HepG2 (cell line): ENCODE measurements around the gene SLC16A13. TPM values are rescaled to one million over a fixed set of nuclear protein-coding genes. Genes with fewer than 3 reads are reported as not detected.

Experiments
- BRF2 ChIP-seq: sonication (generic); formaldehyde crosslinking; IDR thresholded peaks from 2 replicates; pipeline ENCODE4 v1.8.1; 2022; ENCODE audit warnings: mild to moderate bottlenecking, missing genetic modification reagents
- ERF ChIP-seq: IDR thresholded peaks from 2 replicates; pipeline ENCODE4 v1.6.1; 2018; ENCODE audit warnings: missing biosample characterization, missing genetic modification reagents
- ESRRA ChIP-seq: sonication (generic); formaldehyde crosslinking; IDR thresholded peaks from 2 replicates; pipeline ENCODE4 v1.5.1; 2020; ENCODE audit warnings: mild to moderate bottlenecking, low read depth, missing genetic modification reagents
- GABPB1 ChIP-seq: IDR thresholded peaks from 2 replicates; pipeline ENCODE4 v1.6.1; 2016; ENCODE audit warnings: mild to moderate bottlenecking, missing genetic modification reagents, moderate library complexity, missing compliant biosample characterization
- HOMEZ ChIP-seq: IDR thresholded peaks from 2 replicates; pipeline ENCODE4 v1.6.1; 2016; ENCODE audit warnings: low read depth
- IRF1 ChIP-seq: sonication (generic); formaldehyde crosslinking; IDR thresholded peaks from 2 replicates; pipeline ENCODE4 v1.4.0; 2020; ENCODE audit warnings: low read depth, mild to moderate bottlenecking, missing genetic modification reagents
- KLF11 ChIP-seq: IDR thresholded peaks from 2 replicates; pipeline ENCODE4 v1.6.1; 2016; ENCODE audit warnings: missing compliant biosample characterization
- KLF6 ChIP-seq: IDR thresholded peaks from 2 replicates; pipeline ENCODE4 v1.8.0; 2016; ENCODE audit warnings: missing biosample characterization, missing genetic modification reagents
- KMT2B ChIP-seq: IDR thresholded peaks from 2 replicates; pipeline ENCODE4 v1.6.1; 2016; ENCODE audit warnings: missing genetic modification reagents, missing compliant biosample characterization
- LCORL ChIP-seq, 2 experiments: fragments of 450-650 bp in 1 of 2; sonication (generic) in 1 of 2; formaldehyde crosslinking in 1 of 2; IDR thresholded peaks; 2 replicates each; pipeline versions ENCODE4 v1.5.0 to v1.6.1; 2017 to 2020; ENCODE audit warnings: antibody characterized with exemption in 1 of 2, missing genetic modification reagents in 1 of 2
- MTERF4 ChIP-seq: sonication (generic); formaldehyde crosslinking; IDR thresholded peaks from 2 replicates; pipeline ENCODE4 v1.8.0; 2023; ENCODE audit warnings: mild to moderate bottlenecking, missing genetic modification reagents
- PBX2 ChIP-seq: IDR thresholded peaks from 2 replicates; pipeline ENCODE4 v1.6.1; 2016; ENCODE audit warnings: control low read depth
- PHF8 ChIP-seq: sonication (generic); formaldehyde crosslinking; IDR thresholded peaks from 2 replicates; pipeline ENCODE4 v1.5.0; 2020; ENCODE audit warnings: missing genetic modification reagents
- PRDM4 ChIP-seq: sonication (generic); formaldehyde crosslinking; IDR thresholded peaks from 2 replicates; pipeline ENCODE4 v1.9.0; 2021; ENCODE audit warnings: missing genetic modification reagents, borderline replicate concordance
- PRMT3 ChIP-seq: sonication (generic); formaldehyde crosslinking; IDR thresholded peaks from 2 replicates; pipeline ENCODE4 v1.8.1; 2022; ENCODE audit warnings: low read depth, mild to moderate bottlenecking, moderate library complexity, missing genetic modification reagents, borderline replicate concordance
- TBX3 ChIP-seq: fragments of 450-650 bp; IDR thresholded peaks from 2 replicates; pipeline ENCODE4 v1.6.1; 2017; ENCODE audit warnings: antibody characterized with exemption, mild to moderate bottlenecking, inconsistent platforms, borderline replicate concordance
- TEAD3 ChIP-seq: optimal IDR thresholded peaks from 2 replicates; pipeline ENCODE3; 2016; ENCODE audit warnings: borderline replicate concordance
- ZNF280B ChIP-seq: sonication (generic); formaldehyde crosslinking; IDR thresholded peaks from 2 replicates; pipeline ENCODE4 v1.5.0; 2020; ENCODE audit warnings: missing genetic modification reagents, mild to moderate bottlenecking, borderline replicate concordance
- ZNF446 ChIP-seq: sonication (generic); formaldehyde crosslinking; IDR thresholded peaks from 2 replicates; pipeline ENCODE4 v1.5.0; 2020; ENCODE audit warnings: mild to moderate bottlenecking, missing genetic modification reagents
- polyA plus RNA-seq, 8 experiments: library from polyadenylated mRNA; depleted of rRNA in 3 of 8; stranded (reverse) in 7 of 8; unstranded in 1 of 8; fragments of >200 nt; fragmentation: Illumina TruSeq in 4 of 8; extraction: Trizol in 4 of 8; gene quantifications; 2 replicates each; pipeline versions ENCODE4 v1.2.1 to v1.2.3, GENCODE V29; 2011 to 2016; ENCODE audit warnings: low read depth in 4 of 8, missing spikeins in 1 of 8, mixed read lengths in 1 of 8; ENCODE audit not compliant: insufficient read depth in 1 of 8
- total RNA-seq, 5 experiments: library from RNA; depleted of rRNA; stranded (reverse); fragments of >200 nt; fragmentation: Illumina TruSeq; extraction: Trizol; gene quantifications; 2 replicates each; pipeline ENCODE4 v1.2.3, GENCODE V29; 2016; ENCODE audit warnings: low read depth in 1 of 5

Gene SLC16A13
- total and polyA plus RNA-seq, 2 of the 13 experiments (the other 11 are each of a cell fraction or from before 2014, with no cell fraction given) = 2.2 to 3.0 TPM

- peak; percentile 55; the same call in 1 of the 2 replicates for TF ChIP-seq MTERF4 (CRISPR knock-in tag)
- no peak for TF ChIP-seq ZNF280B (CRISPR knock-in tag)
- TF ChIP-seq KMT2B = peak; percentile 63; the same call in 1 of the 2 replicates
- peak; percentile 45 for TF ChIP-seq ERF (CRISPR knock-in tag)
- peak; percentile 59; the same call in 1 of the 2 replicates for TF ChIP-seq GABPB1
- TF ChIP-seq KLF6 (CRISPR knock-in tag) = 0 out of 2 replicates have a peak, but pooled peaks have one; percentile 68
- TF ChIP-seq ZNF446 (CRISPR knock-in tag) = no peak
- no peak for TF ChIP-seq PRDM4 (CRISPR knock-in tag)
- TF ChIP-seq KLF11 (CRISPR knock-in tag) = no peak
- no peak for TF ChIP-seq PRMT3
- TF ChIP-seq IRF1 = no peak
- TF ChIP-seq PBX2 (CRISPR knock-in tag) = no peak
- TF ChIP-seq TBX3 = no peak
- peak; percentile 27; the same call in 1 of the 2 replicates for TF ChIP-seq ESRRA (CRISPR knock-in tag)
- TF ChIP-seq PHF8 (CRISPR knock-in tag) = peak; percentile 50; the same call in 1 of the 2 replicates
- TF ChIP-seq TEAD3 = peak; percentile 47
- TF ChIP-seq LCORL (IDR thresholded peaks at IDR 0.05) = no peak
- TF ChIP-seq LCORL (CRISPR knock-in tag; IDR thresholded peaks at IDR 0.05) = peak; percentile 73; the same call in 1 of the 2 replicates
- no peak for TF ChIP-seq BRF2
- no peak for TF ChIP-seq HOMEZ (CRISPR knock-in tag)
Measured at GRCh38 chr17:7021993-7022778, 13.6 kb upstream of the SLC16A13 start (continued).
